Suppressor macrophage (primary cell): ENCODE results near the gene ACP5.
"Not testable (repeated sequence)": the region's sequence is repeated elsewhere in the genome, so short reads cannot be mapped to it uniquely, and the experiment has no call there.

Source experiments
- DNase-seq, 4 experiments: peaks; one replicate each; pipeline ENCODE4 v3.0.0-alpha.2; 2020 to 2022
- total RNA-seq, 17 experiments: gene quantifications; one replicate each; lab custom pipeline; 2026; ENCODE audit warnings: mixed read lengths in 6 of 17, inconsistent platforms in 3 of 17; lab: John Stamatoyannopoulos, UW

ACP5 gene
- 472 to 1,543 (median 858) reads per million in 17 experiments for total RNA-seq

- DNase-seq, result peak; percentile 85 to 93 (median 90)
These were observed at the start of gene ACP5 for GRCh38 chr19:11577451-11578257. TSS of gene ACP5 (minus strand) at chr19:11577645. CDS start at chr19:11577317, 328 bp downstream.

GRCh38 chr19:11626252-11626651 is 48.8 kb upstream of the ACP5 start:
- DNase-seq, result peak; percentile 65 to 84 (median 72)

GRCh38 chr19:11624069-11624463 is 46.6 kb upstream of the ACP5 start:
- DNase-seq, result peak in 1 of 4 experiments; percentile 7

GRCh38 chr19:11622401-11622800 is 45.0 kb upstream of the ACP5 start:
- not testable (repeated sequence) for DNase-seq

- no peak for DNase-seq
These were observed 43.1 kb upstream of the ACP5 start for GRCh38 chr19:11620553-11620952.

GRCh38 chr19:11617180-11618062 is 40.0 kb upstream of the ACP5 start:
- DNase-seq, result no peak

- no peak for DNase-seq
These were observed 35.5 kb upstream of the ACP5 start for GRCh38 chr19:11612816-11613511.

- DNase-seq, result no peak
These were observed 34.3 kb upstream of the ACP5 start for GRCh38 chr19:11611730-11612129.

- DNase-seq, result no peak
These were observed 29.0 kb upstream of the ACP5 start for GRCh38 chr19:11606484-11606883.

GRCh38 chr19:11599704-11600103 is 22.3 kb upstream of the ACP5 start:
- not testable (repeated sequence) for DNase-seq

- DNase-seq, result no peak
These were observed 21.3 kb upstream of the ACP5 start for GRCh38 chr19:11598746-11599145.

GRCh38 chr19:11598103-11598483 is 20.6 kb upstream of the ACP5 start:
- DNase-seq, result no peak

- peak; percentile 99 for DNase-seq
These were observed 20.0 kb upstream of the ACP5 start, which contains the start of gene ZNF627 for GRCh38 chr19:11597202-11598102. TSS of gene ZNF627 (plus strand) at chr19:11597483. CDS start at chr19:11597628, 145 bp downstream.

- DNase-seq, result no peak
These were observed 18.7 kb upstream of the ACP5 start for GRCh38 chr19:11596156-11596555.

GRCh38 chr19:11594084-11594483 is 16.6 kb upstream of the ACP5 start:
- no peak for DNase-seq

GRCh38 chr19:11587975-11588631 is 10.7 kb upstream of the ACP5 start:
- DNase-seq, result no peak

- DNase-seq, result peak; percentile 81 to 89 (median 88)
These were observed 10.0 kb upstream of the ACP5 start for GRCh38 chr19:11587302-11587974.

- DNase-seq, result peak in 3 of 4 experiments; percentile 31 to 47 (median 35)
These were observed 8.9 kb upstream of the ACP5 start for GRCh38 chr19:11586331-11586730.

GRCh38 chr19:11581740-11582139 is 4.3 kb upstream of the ACP5 start:
- DNase-seq, result peak; percentile 38 to 81 (median 72)

GRCh38 chr19:11580116-11580515 is 2.7 kb upstream of the ACP5 start:
- DNase-seq, result peak; percentile 41 to 83 (median 58)
